Activated CD8-positive, alpha-beta memory T cell treated with anti-CD3 and anti-CD28 coated beads, Interleukin-2, amount 50 U/mL, for 4 hours (primary cell): ENCODE results near the gene BRD4.

Experiments used
- DNase-seq: peaks from one replicate; pipeline ENCODE4 v3.0.0-alpha.2; 2020

Gene BRD4

GRCh38 chr19:15247107-15248014 lies 85.0 kb downstream of the BRD4 start:
- DNase-seq, result no peak

- DNase-seq, result no peak
Observed at GRCh38 chr19:15246198-15246481, 86.2 kb downstream of the BRD4 start.

DNA sequence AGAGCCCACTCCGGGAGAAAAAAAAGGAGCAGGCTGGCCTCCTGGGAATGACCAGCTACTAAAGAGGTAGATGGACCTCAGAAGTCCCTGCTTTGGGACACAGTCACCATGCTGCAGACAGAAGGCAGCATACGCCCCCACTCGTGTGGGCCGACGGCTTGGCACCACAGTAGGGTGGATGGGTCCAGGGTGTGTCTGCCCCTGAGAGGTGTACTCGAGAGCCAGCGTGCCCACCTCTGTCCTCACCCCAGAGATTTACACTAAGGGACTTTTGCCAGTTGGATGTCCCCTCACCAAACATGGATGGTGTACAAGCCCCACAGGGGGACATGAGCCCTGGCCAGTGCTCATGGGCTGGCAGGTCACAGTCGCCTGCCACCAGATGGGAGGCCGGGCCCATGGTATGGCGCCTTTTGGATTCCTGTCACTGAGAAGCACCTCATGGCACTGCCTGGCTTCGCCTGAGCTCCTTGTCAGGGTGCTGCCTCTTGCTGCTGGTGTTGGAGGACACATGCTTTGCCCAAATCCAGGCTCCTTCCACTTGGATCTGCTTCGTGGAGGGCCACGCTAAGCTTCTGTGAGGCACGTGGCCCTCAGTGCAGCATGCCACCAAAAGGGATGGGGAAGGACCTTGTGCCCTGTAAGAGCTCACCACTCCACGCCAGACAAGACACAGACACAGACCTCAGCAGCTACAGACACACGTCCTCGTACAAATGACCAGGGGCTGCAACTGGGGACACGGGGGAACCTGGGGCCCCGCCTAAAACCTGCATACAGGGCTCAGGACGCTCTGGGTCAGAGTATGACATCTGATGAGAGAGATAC lies 86.8 kb downstream of the BRD4 start:
- no peak for DNase-seq

DNA sequence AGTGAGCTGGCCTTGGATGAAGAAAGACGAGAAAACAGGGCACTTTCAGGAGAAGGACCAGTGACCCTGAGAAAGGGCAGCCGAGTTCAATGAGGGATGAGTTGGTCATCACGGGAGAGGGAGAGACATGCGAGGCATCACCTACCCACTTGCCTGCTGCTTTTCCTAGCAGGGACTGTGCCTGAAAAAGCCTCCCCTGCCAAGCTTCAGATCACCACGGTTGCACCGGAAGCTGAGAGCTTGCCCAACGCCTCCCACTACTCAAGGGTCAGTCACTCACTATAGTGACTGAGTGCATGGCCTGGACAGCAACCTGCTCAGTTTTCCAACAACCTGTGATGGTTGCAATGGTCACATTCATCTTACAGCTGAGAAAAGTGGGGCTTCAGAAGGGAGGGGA lies 87.5 kb downstream of the BRD4 start:
- DNase-seq, result no peak

DNA sequence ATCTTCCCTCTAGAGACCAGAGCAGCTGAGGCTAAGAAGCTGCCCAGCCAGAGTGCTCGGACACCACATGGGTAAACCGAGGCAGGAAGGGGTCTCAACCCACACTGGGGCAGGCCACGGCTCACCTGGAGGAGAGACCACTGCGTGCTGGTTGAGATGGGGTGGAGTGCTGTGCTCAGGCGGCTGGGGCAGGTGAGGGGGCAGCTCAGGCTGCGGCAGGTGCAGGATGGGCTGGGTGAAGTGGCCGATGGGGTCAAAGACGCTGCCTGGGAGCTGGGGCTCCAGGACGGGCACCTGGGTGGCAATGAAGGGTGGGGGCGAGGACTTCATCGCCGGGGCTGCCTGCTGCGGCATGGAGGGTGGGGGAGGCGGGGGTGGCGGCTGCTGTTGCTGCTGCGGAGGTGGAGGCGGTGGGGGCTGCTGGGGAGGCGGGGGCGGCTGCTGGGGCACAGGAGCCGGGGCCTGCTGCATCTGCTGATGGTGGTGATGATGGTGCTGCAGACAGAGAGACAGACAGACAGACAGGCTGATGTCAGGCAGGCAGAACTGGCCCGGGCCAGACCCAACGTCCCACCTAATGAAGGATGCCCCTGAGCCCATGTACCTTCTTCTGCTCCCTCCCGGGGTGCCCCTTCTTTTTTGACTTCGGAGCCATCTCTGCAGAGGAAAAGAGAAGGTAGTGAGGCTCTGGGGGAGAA lies 88.1 kb downstream of the BRD4 start:
- no peak for DNase-seq

GRCh38 chr19:15243236-15243957 lies 88.9 kb downstream of the BRD4 start:
- no peak for DNase-seq

- no peak for DNase-seq
Observed at GRCh38 chr19:15241259-15241910, 91.0 kb downstream of the BRD4 start.

- no peak for DNase-seq
Observed at GRCh38 chr19:15240515-15240914, 91.8 kb downstream of the BRD4 start.

DNA sequence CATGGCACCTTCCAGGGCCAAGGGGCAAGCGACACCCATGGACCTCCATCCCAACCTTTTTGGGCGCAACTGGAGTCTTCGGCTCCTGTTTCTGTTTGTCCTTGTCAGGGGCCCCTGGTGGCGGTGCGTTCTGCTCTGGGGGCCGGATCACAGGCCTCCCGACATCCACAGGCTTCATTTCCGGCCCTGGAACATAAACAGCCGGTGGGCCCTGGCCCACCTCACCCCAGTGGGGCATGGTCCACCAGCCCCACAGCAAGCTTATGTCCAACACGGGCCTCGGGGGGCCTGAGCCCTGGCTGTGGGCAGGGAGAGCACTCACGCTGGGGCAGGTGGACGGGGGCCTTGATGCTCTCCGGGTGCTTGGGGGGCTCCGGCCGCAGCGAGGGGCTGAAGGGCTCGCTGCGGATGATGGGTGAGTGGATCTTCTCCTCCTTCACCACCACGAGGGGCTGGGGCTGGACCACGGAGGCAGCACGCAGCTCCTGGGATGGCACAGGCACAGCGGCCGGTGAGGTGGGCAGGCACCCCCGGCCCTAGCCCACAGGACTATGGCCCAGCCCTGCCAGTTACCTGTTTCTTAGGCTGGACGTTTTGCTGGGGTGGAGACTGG lies 92.9 kb downstream of the BRD4 start:
- DNase-seq, result no peak

DNA sequence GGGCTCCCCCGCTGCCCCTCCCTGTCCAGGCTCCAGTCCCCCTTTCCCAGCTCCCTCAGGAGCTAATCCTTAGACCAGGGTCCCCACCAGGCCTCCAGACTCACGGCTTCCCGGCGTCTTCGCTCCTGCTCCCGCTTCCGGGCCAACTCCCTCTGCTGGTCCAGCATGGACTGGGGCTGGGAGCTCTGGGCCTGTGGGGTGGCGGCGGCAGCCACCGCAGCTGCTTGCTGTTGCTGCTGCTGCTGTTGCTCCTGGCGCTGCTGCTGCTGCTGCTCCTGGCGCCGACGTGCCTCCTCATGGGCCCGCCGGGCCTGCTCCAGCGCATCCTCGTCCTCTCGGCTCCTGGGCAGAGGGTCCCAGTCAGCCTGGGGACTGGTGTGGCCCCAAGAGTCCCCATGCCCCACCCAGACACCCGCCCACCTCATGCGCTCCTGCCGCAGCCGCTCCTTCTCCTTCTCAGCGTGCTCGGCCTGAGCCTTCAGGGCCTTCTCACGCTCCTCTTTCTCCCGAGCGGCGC lies 93.6 kb downstream of the BRD4 start:
- DNase-seq, result no peak

DNA sequence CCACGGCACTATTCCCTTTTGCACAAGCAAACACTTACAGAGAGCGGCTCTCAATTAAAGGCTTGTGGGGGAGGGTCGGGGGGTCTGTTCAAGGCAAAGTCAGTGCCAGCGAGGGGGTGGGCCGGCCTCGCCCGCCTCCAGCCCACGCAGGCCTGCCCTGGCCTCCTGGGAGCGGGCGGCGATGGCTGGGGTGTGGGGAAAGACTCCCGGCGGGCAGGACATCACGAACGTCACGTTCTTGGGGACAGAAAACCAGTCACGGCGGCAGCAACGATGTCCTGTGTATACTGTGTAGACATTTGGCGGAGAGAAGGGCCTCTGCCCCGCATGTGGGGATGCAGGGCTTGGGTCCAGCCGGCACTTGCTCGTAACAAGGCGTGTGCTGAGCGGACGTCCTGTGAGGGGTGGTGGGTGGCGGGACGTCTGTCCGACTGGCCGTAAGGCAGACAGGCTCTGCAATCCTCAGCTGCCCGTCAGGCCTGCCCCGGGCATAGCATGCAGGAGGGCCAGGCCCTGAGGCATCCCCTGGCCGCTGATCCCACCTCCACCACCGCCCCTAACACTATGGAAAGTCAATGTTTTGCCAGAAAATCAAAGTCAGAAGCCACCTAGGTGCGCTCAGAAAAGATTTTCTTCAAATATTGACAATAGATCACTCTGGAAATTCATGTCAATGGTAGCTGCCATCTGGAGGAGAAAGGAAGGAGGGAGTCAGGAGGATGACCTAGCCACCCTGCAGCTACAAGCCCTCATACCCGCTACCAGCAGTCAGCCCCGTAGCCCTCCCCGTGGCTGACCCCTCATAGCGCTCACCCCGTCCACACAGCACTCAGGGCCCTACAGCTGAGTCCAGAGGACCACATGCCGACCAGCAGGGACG lies 94.3 kb downstream of the BRD4 start:
- no peak for DNase-seq

DNA sequence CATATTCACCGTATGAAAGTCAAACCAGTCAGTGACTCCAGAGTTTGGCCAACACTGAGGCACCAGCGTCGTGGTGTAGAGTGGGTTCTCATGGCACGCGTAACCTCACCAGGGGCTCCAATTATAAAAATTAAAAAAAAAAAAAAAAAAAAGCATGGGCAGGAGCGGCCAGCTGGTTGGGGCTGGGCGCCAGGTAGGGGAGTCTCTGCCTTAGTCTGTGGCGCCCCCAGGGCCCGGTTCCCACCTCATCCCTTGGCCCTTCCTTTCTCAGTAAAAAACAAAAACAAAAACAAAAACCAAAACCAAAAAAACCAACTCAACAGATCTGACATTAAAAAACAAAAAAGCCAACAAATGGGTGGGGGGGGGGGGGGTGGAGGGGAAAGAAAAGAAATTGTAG lies 95.5 kb downstream of the BRD4 start:
- DNase-seq, result no peak

DNA sequence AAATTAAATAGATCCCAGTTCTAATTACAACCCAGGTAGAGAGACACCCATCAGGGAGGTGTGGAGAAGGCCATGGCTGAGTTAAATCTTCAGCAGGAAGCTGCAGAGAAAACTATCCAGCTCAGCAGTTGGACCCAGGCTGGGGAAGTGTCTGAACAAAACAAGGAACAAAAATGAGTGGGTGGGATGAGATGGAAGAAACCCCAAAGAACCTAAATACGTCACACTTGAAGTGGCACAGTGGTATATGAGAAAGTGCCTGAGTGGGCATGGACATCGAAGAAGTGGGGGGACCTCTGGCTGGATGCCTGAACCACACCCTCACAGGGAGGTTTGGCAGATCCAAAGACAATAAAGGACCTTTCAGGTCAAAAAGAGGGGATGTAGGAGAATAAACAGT lies 96.6 kb downstream of the BRD4 start:
- DNase-seq, result no peak

DNA sequence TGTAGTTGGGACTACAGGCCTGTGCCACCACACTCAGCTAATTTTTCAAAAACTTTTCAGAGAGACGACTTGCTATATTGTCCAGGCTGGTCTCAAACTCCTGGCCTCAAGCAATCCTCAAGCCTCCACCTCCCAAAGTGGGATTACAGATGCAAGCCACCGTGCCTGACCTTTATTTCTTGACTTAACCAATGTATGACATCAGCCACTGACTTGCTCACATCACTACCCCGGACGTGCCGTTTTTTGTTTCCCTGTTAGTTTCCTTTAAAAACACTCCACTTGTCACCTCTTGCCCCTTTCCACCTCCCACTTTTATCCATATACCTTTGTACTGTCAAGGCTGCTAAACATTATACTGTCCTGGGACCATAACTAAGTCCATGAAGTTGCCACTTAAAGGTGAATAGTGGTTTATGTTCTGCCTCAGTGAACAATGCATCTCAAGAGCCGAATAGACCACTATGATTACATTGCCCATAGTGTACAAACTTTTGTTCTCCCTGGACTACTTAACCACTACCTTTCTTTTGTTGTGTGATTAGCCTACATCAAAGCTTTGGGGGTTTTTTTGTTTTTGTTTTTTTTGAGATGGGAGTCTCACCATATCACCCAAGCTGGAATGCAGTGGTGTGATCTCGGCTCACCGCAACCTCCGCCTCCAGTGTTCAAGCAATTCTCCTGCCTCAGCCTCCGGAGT lies 97.8 kb downstream of the BRD4 start:
- no peak for DNase-seq

DNA sequence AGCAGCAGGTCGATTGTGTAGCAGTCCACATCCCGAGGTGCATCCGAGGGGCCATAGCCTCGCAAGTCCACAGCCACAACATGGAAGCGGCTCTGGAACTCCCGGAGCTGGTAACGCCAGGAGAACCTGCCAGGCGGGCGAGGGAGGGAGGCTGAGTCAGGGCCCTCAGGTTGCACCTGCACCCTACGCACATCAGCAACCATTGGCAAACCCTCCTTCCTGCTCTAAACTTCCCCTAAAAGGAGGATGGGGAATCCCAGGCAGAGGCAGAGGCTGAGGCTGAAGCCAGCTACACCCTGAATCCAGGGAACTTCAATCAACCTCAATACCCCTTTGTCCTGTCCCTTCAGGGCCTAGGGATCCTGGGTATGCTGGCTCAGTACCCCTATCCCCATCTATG lies 101.1 kb downstream of the BRD4 start:
- no peak for DNase-seq

DNA sequence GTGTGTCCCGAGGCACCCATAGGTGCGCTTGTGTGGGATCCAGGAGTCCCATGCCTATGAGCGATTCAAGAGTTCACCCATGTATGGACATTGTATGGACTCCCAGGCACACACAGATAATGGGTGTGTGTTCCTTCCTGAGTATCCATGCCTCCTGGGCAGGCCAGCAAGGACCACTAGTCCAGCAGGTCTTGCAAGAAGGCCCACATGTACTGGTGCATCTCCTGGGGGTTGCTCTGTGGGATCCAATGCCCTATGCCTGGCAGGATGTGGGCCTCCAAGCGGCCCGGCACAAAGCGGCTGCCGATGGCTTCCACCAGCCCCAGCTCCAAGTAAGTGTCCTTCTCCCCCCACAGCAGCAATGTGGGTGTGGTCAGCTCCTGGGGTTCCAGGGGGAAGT lies 105.1 kb downstream of the BRD4 start:
- no peak for DNase-seq

DNA sequence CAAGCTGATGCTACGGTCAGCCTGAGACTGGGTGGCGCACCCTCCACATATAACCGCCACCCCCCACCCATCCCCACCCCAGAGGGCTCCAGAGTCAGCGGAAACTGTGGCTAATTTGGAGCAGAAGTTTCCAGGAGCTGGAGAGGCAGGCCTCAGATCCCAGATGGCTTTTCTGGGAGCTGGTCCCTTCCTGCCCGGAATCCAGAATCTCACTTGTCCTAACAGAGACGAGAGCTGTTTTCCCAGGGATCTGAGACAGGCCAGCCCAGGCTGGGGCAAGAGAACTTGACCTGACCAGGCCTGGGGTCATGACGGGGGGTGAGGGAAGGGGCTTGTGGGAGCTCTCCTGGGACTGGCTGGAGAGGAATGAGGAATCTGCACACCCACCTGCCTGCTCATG lies 106.6 kb downstream of the BRD4 start:
- DNase-seq, result no peak

GRCh38 chr19:15223649-15224361 lies 108.5 kb downstream of the BRD4 start:
- no peak for DNase-seq
